ENCODE results near the gene RWDD1. TPM values are rescaled to one million over a fixed set of nuclear protein-coding genes. Genes with fewer than 3 reads are reported as not detected.
A peak's percentile ranks its signal among the peaks of the same experiment; 100 is the strongest.

Gene RWDD1
- polyA plus RNA-seq (2011; rRNA removed) (22.5 and 44.3 TPM in 2 replicates), polyA minus RNA-seq (2011; rRNA and poly(A)+ RNA removed) (6.1 and 9.6 TPM in 2 replicates)

- peak; percentile 96 for DNase-seq (ENCODE audit: low read depth)
- peak within 1 kb of the TSS; percentile 71 for H3K4me3 ChIP-seq (ENCODE audit: low read depth, low read length)
- no peaks in the 10 kb centered on the region for H3K27me3 ChIP-seq (ENCODE audit: control insufficient read depth, insufficient read depth, low read length)
- 0 out of 2 replicates have a peak, but pooled peaks have one; percentile 4 for TF ChIP-seq CTCF (IDR thresholded peaks at IDR 0.05; ENCODE audit: insufficient read depth, low read depth, low read length)
- ChIA-PET POLR2A (no interaction called here), CTCF (interaction anchor here (0.6 to 3.8 kb wide), 11 partner anchors 9 to 302 kb away, joined by 3 to 23 read pairs (median 4); partner anchors contain the start of gene TSPYL1)
- no peaks in the 10 kb centered on the region; the same call in 1 of the 2 replicates for H3K36me3 ChIP-seq (ENCODE audit: control insufficient read depth, insufficient read depth, low read length)
Measured at GRCh38 chr6:116570856-116571682, at the start of gene RWDD1. RWDD1 (plus strand) TSS chr6:116571504; CDS start chr6:116571583, 79 bp downstream.

GRCh38 chr6:116522896-116523295 is 48.4 kb upstream of the RWDD1 start:
- CTCF ChIA-PET: interaction anchor here (1.2 to 3.5 kb wide), 3 partner anchors 10 to 303 kb away, joined by 3 to 18 read pairs (median 4); partner anchors contain the start of gene CALHM5
- POLR2A ChIA-PET: no interaction called here
- no peak for DNase-seq (ENCODE audit: low read depth)
- no peak overlapping the region for H3K4me3 ChIP-seq (ENCODE audit: low read depth, low read length)
- no peak for TF ChIP-seq CTCF (IDR thresholded peaks at IDR 0.05; ENCODE audit: insufficient read depth, low read depth, low read length)
- no peaks in the 10 kb centered on the region for H3K36me3 ChIP-seq (ENCODE audit: control insufficient read depth, insufficient read depth, low read length)
- H3K27me3 ChIP-seq (ENCODE audit: control insufficient read depth, insufficient read depth, low read length): no peaks in the 10 kb centered on the region

- H3K36me3 ChIP-seq (ENCODE audit: control insufficient read depth, insufficient read depth, low read length): no peaks in the 10 kb centered on the region
- POLR2A ChIA-PET: no interaction called here
- no peak overlapping the region for H3K4me3 ChIP-seq (ENCODE audit: low read depth, low read length)
- no peak for TF ChIP-seq CTCF (IDR thresholded peaks at IDR 0.05; ENCODE audit: insufficient read depth, low read depth, low read length)
- H3K27me3 ChIP-seq (ENCODE audit: control insufficient read depth, insufficient read depth, low read length): no peaks in the 10 kb centered on the region
- no peak for DNase-seq (ENCODE audit: low read depth)
- CTCF ChIA-PET: interaction anchor here (1.2 to 3.5 kb wide), 2 partner anchors 12 to 37 kb away, joined by 5 to 18 read pairs; partner anchors contain the start of gene CALHM5
Measured at GRCh38 chr6:116524236-116524635, 47.1 kb upstream of the RWDD1 start.

- no peak for TF ChIP-seq CTCF (IDR thresholded peaks at IDR 0.05; ENCODE audit: insufficient read depth, low read depth, low read length)
- Histone ChIP-seq H3K36me3 (ENCODE audit: control insufficient read depth, insufficient read depth, low read length) (no peaks in the 10 kb centered on the region), H3K27me3 (ENCODE audit: control insufficient read depth, insufficient read depth, low read length) (no peaks in the 10 kb centered on the region), H3K4me3 (ENCODE audit: low read depth, low read length) (no peak overlapping the region)
- no peak for DNase-seq (ENCODE audit: low read depth)
- ChIA-PET POLR2A (no interaction called here), CTCF (interaction anchor here (1.4 kb wide), 2 partner anchors 17 to 259 kb away, joined by 3 to 5 read pairs; partner anchors contain the start of gene CALHM5)
Measured at GRCh38 chr6:116528133-116528532, 43.2 kb upstream of the RWDD1 start.

GRCh38 chr6:116528780-116529179 is 42.5 kb upstream of the RWDD1 start:
- ChIA-PET POLR2A (interaction anchor here (0.5 kb wide), 1 partner anchor 35 kb away, joined by 5 read pairs; no protein-coding TSS in a partner anchor), CTCF (interaction anchor here (0.8 to 1.4 kb wide), 3 partner anchors 17 to 260 kb away, joined by 3 to 5 read pairs (median 4); partner anchors contain the start of gene CALHM5)
- Histone ChIP-seq H3K36me3 (ENCODE audit: control insufficient read depth, insufficient read depth, low read length) (no peaks in the 10 kb centered on the region), H3K4me3 (ENCODE audit: low read depth, low read length) (no peak overlapping the region), H3K27me3 (ENCODE audit: control insufficient read depth, insufficient read depth, low read length) (no peaks in the 10 kb centered on the region)
- TF ChIP-seq CTCF (IDR thresholded peaks at IDR 0.05; ENCODE audit: insufficient read depth, low read depth, low read length): no peak
- no peak for DNase-seq (ENCODE audit: low read depth)
